IMR-90 (cell line): ENCODE data around the gene MEP1B. TPM values are rescaled to one million over a fixed set of nuclear protein-coding genes. Genes with fewer than 3 reads are reported as not detected.

Experiments
- ATAC-seq: fragments of 200-7000 bp; cut with Tn5 transposase; 2 replicates; pipeline ENCODE4 v1.9.1; 2020; ENCODE audit warnings: low read depth, mild to moderate bottlenecking, moderate library complexity
- BruUV-seq: library from RNA; stranded (reverse); fragments of 400-500 nt; replicated peaks from 2 replicates; lab custom pipeline; 2021; lab: Mats Ljungman, UMichigan
- CTCF ChIA-PET: fragments of 300-600 bp; formaldehyde crosslinking; extraction: SDS; loops from one replicate; lab custom pipeline; 2021; ENCODE audit warnings: antibody characterized with exemption; lab: Yijun Ruan, JAX
- POLR2A ChIA-PET: fragments of 300-600 bp; sonication (Branson Sonifier 250); formaldehyde crosslinking; loops from one replicate; lab custom pipeline; 2022; ENCODE audit warnings: antibody characterized with exemption; ENCODE audit not compliant: unreplicated experiment; lab: Charles Lee
- DNase-seq: peaks from one replicate; pipeline ENCODE4 v3.0.0; 2013
- H2AFZ ChIP-seq: replicated peaks from 2 replicates; pipeline ENCODE3; 2013; ENCODE audit warnings: low read length, mild to moderate bottlenecking; ENCODE audit not compliant: poor library complexity
- H2AK5ac ChIP-seq: 2 replicates; pipeline ENCODE4 v1.6.1; 2013; ENCODE audit warnings: low read depth, low read length, inconsistent platforms
- H2AK9ac ChIP-seq: replicated peaks from 2 replicates; pipeline ENCODE3; 2013; ENCODE audit warnings: mild to moderate bottlenecking, low read depth, low read length, moderate library complexity; ENCODE audit not compliant: poor library complexity
- H2BK120ac ChIP-seq: 2 replicates; pipeline ENCODE4 v1.6.1; 2013; ENCODE audit warnings: low read depth, low read length, inconsistent platforms
- H2BK15ac ChIP-seq: 3 replicates; pipeline ENCODE4 v1.6.1; 2013; ENCODE audit warnings: low read depth, low read length, inconsistent platforms
- H2BK20ac ChIP-seq: 2 replicates; pipeline ENCODE4 v1.6.1; 2013; ENCODE audit warnings: low read depth, mild to moderate bottlenecking, inconsistent platforms, low read length, moderate library complexity
- H2BK5ac ChIP-seq: 2 replicates; pipeline ENCODE4 v1.6.1; 2013; ENCODE audit warnings: mild to moderate bottlenecking, low read depth, low read length, inconsistent platforms; ENCODE audit not compliant: poor library complexity, severe bottlenecking
- H3K14ac ChIP-seq: replicated peaks from 2 replicates; pipeline ENCODE4 v1.6.1; 2013; ENCODE audit warnings: low read depth, low read length, inconsistent platforms
- H3K18ac ChIP-seq: 2 replicates; pipeline ENCODE4 v1.6.1; 2013; ENCODE audit warnings: low read depth, low read length, control low read depth
- H3K23ac ChIP-seq: 2 replicates; pipeline ENCODE4 v1.6.1; 2013; ENCODE audit warnings: low read depth, low read length, inconsistent platforms
- H3K27ac ChIP-seq: 2 replicates; pipeline ENCODE4 v1.5.1; 2013; ENCODE audit warnings: mild to moderate bottlenecking, control low read depth, low read length; ENCODE audit not compliant: insufficient read depth
- H3K27me3 ChIP-seq: 2 replicates; pipeline ENCODE4 v1.6.1; 2013; ENCODE audit warnings: low read length; ENCODE audit not compliant: control insufficient read depth, insufficient read depth
- H3K36me3 ChIP-seq: 2 replicates; pipeline ENCODE4 v1.6.1; 2013; ENCODE audit warnings: low read length, mixed read lengths; ENCODE audit not compliant: control insufficient read depth, insufficient read depth
- H3K4ac ChIP-seq: 2 replicates; pipeline ENCODE4 v1.6.1; 2013; ENCODE audit warnings: low read depth, low read length, inconsistent platforms
- H3K4me1 ChIP-seq: 2 replicates; pipeline ENCODE4 v1.6.1; 2013; ENCODE audit warnings: low read length, mixed read lengths; ENCODE audit not compliant: control insufficient read depth, insufficient read depth
- H3K4me2 ChIP-seq: 2 replicates; pipeline ENCODE4 v1.6.1; 2013; ENCODE audit warnings: low read depth, mild to moderate bottlenecking, control low read depth, low read length, moderate library complexity
- H3K4me3 ChIP-seq: 2 replicates; pipeline ENCODE4 v1.5.1; 2013; ENCODE audit warnings: low read depth, mild to moderate bottlenecking, control low read depth, low read length, moderate library complexity; ENCODE audit not compliant: insufficient read depth
- H3K56ac ChIP-seq: 2 replicates; pipeline ENCODE4 v1.6.1; 2013; ENCODE audit warnings: low read length, inconsistent platforms; ENCODE audit not compliant: insufficient read depth; ENCODE audit errors: extremely low read depth
- H3K79me1 ChIP-seq, 2 experiments: 2 replicates each; pipeline ENCODE4 v1.6.1; 2013; ENCODE audit warnings: low read length in 2 of 2, inconsistent platforms in 1 of 2, low read depth in 1 of 2
- H3K9ac ChIP-seq: 2 replicates; pipeline ENCODE4 v1.6.1; 2013; ENCODE audit warnings: low read depth, low read length, control low read depth
- H3K9me1 ChIP-seq: 2 replicates; pipeline ENCODE4 v1.6.1; 2013; ENCODE audit warnings: low read length, inconsistent platforms; ENCODE audit not compliant: insufficient read depth
- H3K9me3 ChIP-seq: 2 replicates; pipeline ENCODE4 v1.6.1; 2013; ENCODE audit warnings: low read length; ENCODE audit not compliant: control insufficient read depth, insufficient read depth
- H4K20me1 ChIP-seq: 2 replicates; pipeline ENCODE4 v1.6.1; 2013; ENCODE audit warnings: low read length, inconsistent platforms; ENCODE audit not compliant: insufficient read depth
- H4K5ac ChIP-seq: 2 replicates; pipeline ENCODE4 v1.6.1; 2013; ENCODE audit warnings: mild to moderate bottlenecking, low read depth, low read length, control low read depth
- H4K8ac ChIP-seq, 2 experiments: 2 replicates each; pipeline ENCODE4 v1.6.1; 2013; ENCODE audit warnings: low read depth in 2 of 2, low read length in 2 of 2, control low read depth in 1 of 2, inconsistent platforms in 1 of 2
- H4K91ac ChIP-seq: 2 replicates; pipeline ENCODE4 v1.6.1; 2013; ENCODE audit warnings: low read depth, low read length, inconsistent platforms; ENCODE audit not compliant: insufficient read depth
- BHLHE40 ChIP-seq: fragments of 150-350 bp; IDR thresholded peaks from 2 replicates; pipeline ENCODE4 v1.6.1; 2016; ENCODE audit warnings: mild to moderate bottlenecking, low read depth, low read length
- CEBPB ChIP-seq: IDR thresholded peaks from 2 replicates; pipeline ENCODE4 v1.6.1; 2012; ENCODE audit warnings: low read depth, low read length, improper control_type of control experiment
- CHD1 ChIP-seq: IDR thresholded peaks from 2 replicates; pipeline ENCODE4 v1.6.1; 2012; ENCODE audit warnings: low read depth, low read length, improper control_type of control experiment
- FOS ChIP-seq: fragments of 150-350 bp; IDR thresholded peaks from 2 replicates; pipeline ENCODE4 v1.6.1; 2016; ENCODE audit warnings: low read depth, low read length
- MAFK ChIP-seq: IDR thresholded peaks from 2 replicates; pipeline ENCODE4 v1.6.1; 2012; ENCODE audit warnings: low read depth, low read length, improper control_type of control experiment
- MAZ ChIP-seq: IDR thresholded peaks from 2 replicates; pipeline ENCODE4 v1.6.1; 2012; ENCODE audit warnings: low read depth, mild to moderate bottlenecking, low read length, improper control_type of control experiment, moderate library complexity, borderline replicate concordance
- MXI1 ChIP-seq: IDR thresholded peaks from 2 replicates; pipeline ENCODE4 v1.6.1; 2012; ENCODE audit warnings: low read depth, mild to moderate bottlenecking, low read length, moderate library complexity, borderline replicate concordance
- NFE2L2 ChIP-seq: fragments of 150-350 bp; IDR thresholded peaks from 2 replicates; pipeline ENCODE4 v1.6.1; 2016; ENCODE audit warnings: low read depth, mild to moderate bottlenecking, low read length
- POLR2A ChIP-seq: IDR thresholded peaks from 2 replicates; pipeline ENCODE4 v1.6.1; 2012; ENCODE audit warnings: mild to moderate bottlenecking, low read depth, low read length
- RAD21 ChIP-seq: IDR thresholded peaks from 2 replicates; pipeline ENCODE4 v1.6.1; 2012; ENCODE audit warnings: low read length, improper control_type of control experiment
- RCOR1 ChIP-seq: IDR thresholded peaks from 2 replicates; pipeline ENCODE4 v1.6.1; 2012; ENCODE audit warnings: mild to moderate bottlenecking, low read length, improper control_type of control experiment; ENCODE audit not compliant: insufficient replicate concordance
- RFX5 ChIP-seq: IDR thresholded peaks from 2 replicates; pipeline ENCODE4 v1.8.0; 2012; ENCODE audit warnings: low read depth, mild to moderate bottlenecking, low read length, moderate library complexity
- SMC3 ChIP-seq: fragments of 150-350 bp; IDR thresholded peaks from 2 replicates; pipeline ENCODE4 v1.6.1; 2016; ENCODE audit warnings: low read depth, mild to moderate bottlenecking, antibody characterized with exemption, low read length, moderate library complexity
- WGBS, 2 experiments: methylation state at CpG; one replicate each; pipeline versions ENCODE4 v1.1.5 to v1.1.7; 2013; ENCODE audit warnings: missing lambda C conversion rate in 2 of 2; ENCODE audit not compliant: insufficient read length in 1 of 2; ENCODE audit errors: extremely low coverage in 2 of 2; 5-methylcytosine and 5-hydroxymethylcytosine counted together
- dilution Hi-C: fragments of 300-500 bp; cut with HindIII; formaldehyde crosslinking; loops from one replicate; pipeline ENCODE4 v1.14.3; 2018; ENCODE audit warnings: low sequenced_read_pairs; ENCODE audit not compliant: unreplicated experiment
- in situ Hi-C: fragments of 300-500 bp; cut with MboI; formaldehyde crosslinking; loops from 3 replicates; pipeline ENCODE4 v1.14.3; 2019; ENCODE audit warnings: low sequenced_read_pairs, inconsistent platforms, mixed read lengths
- intact Hi-C: fragments of 100-400 bp; cut with micrococcal nuclease; formaldehyde crosslinking; loops from 2 replicates; pipeline ENCODE4 v1.10.0; 2022
- polyA plus RNA-seq, 3 experiments: library from polyadenylated mRNA; depleted of rRNA; stranded (reverse); fragments of >200 nt; gene quantifications; 2 replicates each; pipeline ENCODE4 v1.2.3, GENCODE V29; 2012; ENCODE audit warnings: low replicate concordance in 1 of 3
- total RNA-seq: library from RNA; depleted of rRNA; stranded (reverse); fragments of >200 nt; gene quantifications from 2 replicates; pipeline ENCODE4 v1.2.3, GENCODE V29; 2012
- TF ChIP-seq, protein P1 (sequence below): fragments of 150-350 bp; IDR thresholded peaks from 2 replicates; pipeline ENCODE4 v1.6.1; 2016; ENCODE audit warnings: low read depth, mild to moderate bottlenecking, low read length, moderate library complexity, borderline replicate concordance
- TF ChIP-seq, protein P2 (sequence below): conservative IDR thresholded peaks from 2 replicates; pipeline ENCODE4 v1.5.1; 2012; ENCODE audit warnings: mild to moderate bottlenecking, low read depth, low read length, improper control_type of control experiment

MEP1B gene
- total and polyA plus RNA-seq, 2 of the 4 experiments (the other 2 are of a cell fraction) = not detected

DNA sequence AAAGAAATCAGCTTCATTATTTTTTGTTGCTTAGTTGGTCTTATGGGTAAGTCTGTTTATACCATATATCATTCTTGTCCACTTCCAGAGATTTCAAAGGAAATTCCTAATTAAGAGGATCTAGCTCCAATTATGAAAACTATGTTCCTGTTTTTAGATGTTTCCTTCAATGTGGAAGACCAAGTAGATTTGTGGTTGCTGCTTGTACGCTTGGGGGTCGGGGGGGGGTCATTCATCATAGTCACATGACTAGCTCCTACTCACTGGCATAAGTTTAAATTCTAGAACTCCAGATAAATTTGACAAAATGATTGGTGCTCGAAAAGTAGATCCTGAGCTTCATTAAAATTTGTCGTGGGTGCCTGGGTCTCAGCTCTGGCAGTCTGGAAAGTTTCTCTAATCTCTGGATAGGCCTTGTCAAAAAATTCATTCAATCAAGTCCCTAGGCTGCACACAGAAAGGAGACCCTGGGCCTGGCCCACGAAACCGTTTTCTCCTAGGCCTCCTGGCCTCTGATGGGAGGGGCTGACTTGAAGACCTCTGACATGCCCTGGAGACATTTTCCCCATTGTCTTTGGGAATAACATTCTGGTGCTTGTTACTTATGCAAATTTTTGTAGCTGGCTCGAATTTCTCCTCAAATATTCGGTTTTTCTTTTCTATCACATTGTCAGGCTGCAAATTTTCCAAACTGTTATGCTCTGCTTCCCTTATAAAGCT is 62.5 kb downstream of the MEP1B start:
- no peak overlapping the region for H4K5ac ChIP-seq
- no peaks in the 10 kb centered on the region for H3K9me1 ChIP-seq
- no peak overlapping the region for H2AK5ac ChIP-seq
- BruUV-seq = no TSS peak
- no peak overlapping the region for H4K8ac ChIP-seq
- no peak overlapping the region for H3K18ac ChIP-seq
- no peak overlapping the region for H2BK15ac ChIP-seq
- H2BK5ac ChIP-seq = no peak overlapping the region
- WGBS, 2 experiments = 60% methylated on average over 1 of the region's 8 CpGs; no CpG with 5 or more reads in 1 of the 2 experiments
- H3K4me2 ChIP-seq = no peak overlapping the region
- no peak overlapping the region for H2AK9ac ChIP-seq
- ATAC-seq (no peak), DNase-seq (no peak)
- H3K23ac ChIP-seq = no peak overlapping the region
- TF ChIP-seq MXI1 (no peak), RFX5 (no peak), RCOR1 (no peak), CHD1 (no peak), NFE2L2 (no peak), POLR2A (no peak), CEBPB (no peak), FOS (no peak), MAZ (no peak), RAD21 (no peak), MAFK (no peak), BHLHE40 (no peak), SMC3 (no peak)
- TF ChIP-seq, protein P1, sequence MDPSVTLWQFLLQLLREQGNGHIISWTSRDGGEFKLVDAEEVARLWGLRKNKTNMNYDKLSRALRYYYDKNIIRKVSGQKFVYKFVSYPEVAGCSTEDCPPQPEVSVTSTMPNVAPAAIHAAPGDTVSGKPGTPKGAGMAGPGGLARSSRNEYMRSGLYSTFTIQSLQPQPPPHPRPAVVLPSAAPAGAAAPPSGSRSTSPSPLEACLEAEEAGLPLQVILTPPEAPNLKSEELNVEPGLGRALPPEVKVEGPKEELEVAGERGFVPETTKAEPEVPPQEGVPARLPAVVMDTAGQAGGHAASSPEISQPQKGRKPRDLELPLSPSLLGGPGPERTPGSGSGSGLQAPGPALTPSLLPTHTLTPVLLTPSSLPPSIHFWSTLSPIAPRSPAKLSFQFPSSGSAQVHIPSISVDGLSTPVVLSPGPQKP = no peak
- TF ChIP-seq, protein P2, sequence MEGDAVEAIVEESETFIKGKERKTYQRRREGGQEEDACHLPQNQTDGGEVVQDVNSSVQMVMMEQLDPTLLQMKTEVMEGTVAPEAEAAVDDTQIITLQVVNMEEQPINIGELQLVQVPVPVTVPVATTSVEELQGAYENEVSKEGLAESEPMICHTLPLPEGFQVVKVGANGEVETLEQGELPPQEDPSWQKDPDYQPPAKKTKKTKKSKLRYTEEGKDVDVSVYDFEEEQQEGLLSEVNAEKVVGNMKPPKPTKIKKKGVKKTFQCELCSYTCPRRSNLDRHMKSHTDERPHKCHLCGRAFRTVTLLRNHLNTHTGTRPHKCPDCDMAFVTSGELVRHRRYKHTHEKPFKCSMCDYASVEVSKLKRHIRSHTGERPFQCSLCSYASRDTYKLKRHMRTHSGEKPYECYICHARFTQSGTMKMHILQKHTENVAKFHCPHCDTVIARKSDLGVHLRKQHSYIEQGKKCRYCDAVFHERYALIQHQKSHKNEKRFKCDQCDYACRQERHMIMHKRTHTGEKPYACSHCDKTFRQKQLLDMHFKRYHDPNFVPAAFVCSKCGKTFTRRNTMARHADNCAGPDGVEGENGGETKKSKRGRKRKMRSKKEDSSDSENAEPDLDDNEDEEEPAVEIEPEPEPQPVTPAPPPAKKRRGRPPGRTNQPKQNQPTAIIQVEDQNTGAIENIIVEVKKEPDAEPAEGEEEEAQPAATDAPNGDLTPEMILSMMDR = no peak
- no peak overlapping the region for H3K56ac ChIP-seq
- no peak overlapping the region for H4K91ac ChIP-seq
- H3K79me1 ChIP-seq = no peaks in the 10 kb centered on the region
- H4K20me1 ChIP-seq = no peaks in the 10 kb centered on the region
- H3K9me3 ChIP-seq = no peaks in the 10 kb centered on the region
- H2BK120ac ChIP-seq = no peak overlapping the region
- intact Hi-C loops (no loop called here), in situ Hi-C loops (no loop called here), dilution Hi-C loops (no loop called here)
- CTCF ChIA-PET = interaction anchor here (0.6 to 1.2 kb wide), 3 partner anchors 8 to 219 kb away, joined by 3 to 7 read pairs (median 3); partner anchors contain the start of gene GAREM1
- no peak overlapping the region for H3K4ac ChIP-seq
- H3K36me3 ChIP-seq = no peaks in the 10 kb centered on the region
- peaks cover 2% of the 10 kb centered on the region; the same call in 1 of the 2 replicates for H3K27me3 ChIP-seq
- no peak overlapping the region for H2BK20ac ChIP-seq
- POLR2A ChIA-PET = no interaction called here
- H3K9ac ChIP-seq = no peak overlapping the region
- no peak overlapping the region for H3K27ac ChIP-seq
- H2AFZ ChIP-seq = no peak overlapping the region
- no peak overlapping the region for H3K14ac ChIP-seq
- H3K4me1 ChIP-seq = no peaks in the 10 kb centered on the region
- no peak overlapping the region for H3K4me3 ChIP-seq
